HG02840 (cell line): ENCODE results near the gene FIGLA.

ENCODE experiments used
- ATAC-seq: cut with Tn5 transposase; IDR thresholded peaks from one replicate; pipeline ENCODE4 v1.9.1; 2021; ENCODE audit warnings: mild to moderate bottlenecking, moderate library complexity, moderate number of reproducible peaks; ENCODE audit not compliant: unreplicated experiment, low FRiP score

Gene FIGLA

DNA sequence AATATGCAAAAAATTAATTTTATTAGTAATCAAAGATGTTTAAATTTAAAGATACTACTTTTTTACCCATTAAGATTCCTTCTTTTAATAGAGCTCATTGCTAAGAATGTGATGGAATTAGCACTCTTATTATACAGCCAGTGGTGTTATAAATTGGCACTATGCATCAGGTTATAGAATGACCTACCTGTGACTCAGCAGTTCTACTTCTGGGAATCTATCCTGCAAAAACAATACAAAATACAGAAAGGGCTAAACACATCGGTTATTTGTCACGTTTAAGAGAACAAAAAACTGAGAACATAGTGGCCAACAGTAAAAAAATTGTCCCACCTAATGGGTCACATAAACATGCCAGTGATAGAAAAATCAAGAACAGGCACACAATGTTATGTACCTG is 13.0 kb downstream of the FIGLA start:
- no peak for ATAC-seq

- ATAC-seq, result no peak
Measured at GRCh38 chr2:70776266-70776665, 14.2 kb downstream of the FIGLA start.

DNA sequence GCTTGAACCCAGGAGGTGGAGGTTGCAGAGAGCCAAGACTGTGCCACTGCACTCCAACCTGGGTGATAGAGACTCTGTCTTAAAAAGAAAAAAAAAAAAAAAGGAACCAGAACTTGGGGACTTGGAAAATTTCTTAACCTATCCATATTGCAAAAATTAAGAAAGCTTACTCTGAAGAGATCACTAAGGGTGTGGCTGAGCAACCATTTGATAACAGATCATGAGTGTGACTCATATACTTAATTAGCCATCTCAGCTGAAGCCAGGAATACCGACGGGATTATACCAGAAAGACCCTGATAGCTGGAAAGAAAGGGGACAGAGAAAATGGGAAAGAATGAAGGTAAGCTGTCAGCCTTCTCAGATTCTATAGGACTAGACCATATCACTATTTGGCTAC is 15.3 kb downstream of the FIGLA start:
- ATAC-seq, result no peak

DNA sequence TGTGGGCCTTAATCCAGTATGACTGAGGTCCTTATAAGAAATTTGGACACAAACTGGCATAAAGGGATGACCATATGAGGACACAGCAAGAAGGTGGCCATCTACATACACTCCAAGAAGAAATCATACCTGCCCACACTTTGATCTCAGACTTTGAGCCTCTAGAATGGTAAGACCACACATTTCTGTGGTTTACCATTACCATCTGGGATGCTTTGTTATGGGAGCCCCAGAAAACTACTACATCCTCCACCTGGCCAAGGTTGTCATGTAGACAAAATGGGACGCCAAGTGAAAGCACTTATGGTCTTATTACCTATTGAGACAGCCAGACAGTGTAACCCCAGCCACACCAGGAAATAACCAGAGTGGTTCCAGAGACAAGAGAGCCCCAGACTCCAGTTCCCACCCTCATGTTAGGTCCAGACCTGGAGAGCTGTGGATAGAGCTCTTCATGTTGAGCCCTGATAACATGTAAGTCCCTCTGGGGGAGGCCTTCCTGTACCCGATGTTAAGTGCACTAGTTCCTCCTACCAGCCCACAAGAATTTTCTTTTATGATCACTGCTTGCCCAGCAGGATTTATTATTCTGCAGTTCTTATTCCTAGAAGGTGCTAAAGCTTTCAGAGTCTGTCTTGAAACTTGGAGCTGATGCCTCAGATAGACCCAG is 17.8 kb downstream of the FIGLA start:
- ATAC-seq, result no peak

DNA sequence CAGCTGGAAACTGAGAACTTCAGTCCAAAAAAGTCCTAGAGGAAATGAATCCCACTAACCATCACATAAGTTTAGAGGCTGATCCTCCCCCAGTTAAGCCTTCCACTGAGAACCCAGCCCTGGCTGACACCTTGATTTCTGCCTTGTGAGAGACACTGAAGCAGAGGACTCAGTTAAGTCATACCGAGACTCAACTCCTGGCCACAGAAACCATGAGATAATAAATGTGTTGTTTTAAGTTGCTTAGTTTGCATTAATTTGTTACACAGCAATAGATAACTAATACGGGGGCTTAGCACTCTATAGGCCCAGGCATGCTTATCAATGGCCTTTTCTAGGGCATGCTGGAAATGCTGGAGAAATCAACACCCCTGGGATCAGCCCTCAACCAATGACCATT is 19.0 kb downstream of the FIGLA start:
- no peak for ATAC-seq

GRCh38 chr2:70769450-70769849 is 21.0 kb downstream of the FIGLA start:
- ATAC-seq, result no peak

GRCh38 chr2:70768590-70769085 is 21.8 kb downstream of the FIGLA start:
- no peak for ATAC-seq

DNA sequence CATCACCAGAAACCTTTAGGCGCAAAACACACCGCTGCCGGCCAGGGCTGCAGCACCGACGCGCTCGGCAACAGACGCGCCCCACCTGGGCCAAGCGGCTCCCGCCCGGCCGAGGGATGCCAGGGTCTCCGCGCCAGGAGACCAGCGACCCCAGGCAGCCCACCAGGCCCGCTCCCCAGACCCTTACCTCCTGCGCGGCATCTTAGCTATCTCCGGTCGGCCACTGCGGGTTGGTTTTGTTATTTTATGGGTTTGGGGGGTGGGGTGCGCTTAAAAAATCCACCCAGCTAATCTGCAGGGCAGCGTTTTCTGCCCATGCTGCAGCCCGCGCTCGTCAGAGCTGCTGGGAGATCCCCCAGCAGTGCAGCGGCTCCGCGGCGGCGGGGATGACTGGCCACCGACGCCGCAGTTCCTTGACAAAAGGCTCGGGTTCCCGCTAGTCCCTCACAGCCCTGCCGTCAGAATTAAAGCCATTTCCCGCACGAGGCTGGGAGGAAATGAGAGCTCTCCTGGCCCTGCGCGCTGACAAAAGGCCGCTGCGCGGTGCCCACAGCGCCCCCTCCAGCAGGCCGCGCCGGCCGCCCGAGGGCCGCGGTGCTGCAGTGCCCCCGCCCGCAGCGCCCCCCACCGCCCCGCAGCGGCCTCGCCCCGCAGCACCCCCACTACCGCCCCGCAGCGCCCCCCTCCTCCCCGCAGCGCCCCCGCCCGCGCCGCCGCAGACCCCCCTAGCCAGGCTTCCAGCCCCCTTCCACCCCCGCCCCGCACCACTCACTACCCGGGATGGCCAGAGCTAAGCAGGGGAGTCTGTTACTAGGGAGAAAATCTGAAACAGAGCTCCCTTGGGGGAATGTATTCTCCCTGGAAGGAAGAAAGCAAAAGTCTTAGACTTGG is 22.5 kb downstream of the FIGLA start, which contains the start of gene ADD2:
Gene ADD2 (minus strand): TSS at position 502 of the 891 bp plus-strand sequence. CDS start 61,792 bp downstream, outside the sequence.
- ATAC-seq, result no peak

DNA sequence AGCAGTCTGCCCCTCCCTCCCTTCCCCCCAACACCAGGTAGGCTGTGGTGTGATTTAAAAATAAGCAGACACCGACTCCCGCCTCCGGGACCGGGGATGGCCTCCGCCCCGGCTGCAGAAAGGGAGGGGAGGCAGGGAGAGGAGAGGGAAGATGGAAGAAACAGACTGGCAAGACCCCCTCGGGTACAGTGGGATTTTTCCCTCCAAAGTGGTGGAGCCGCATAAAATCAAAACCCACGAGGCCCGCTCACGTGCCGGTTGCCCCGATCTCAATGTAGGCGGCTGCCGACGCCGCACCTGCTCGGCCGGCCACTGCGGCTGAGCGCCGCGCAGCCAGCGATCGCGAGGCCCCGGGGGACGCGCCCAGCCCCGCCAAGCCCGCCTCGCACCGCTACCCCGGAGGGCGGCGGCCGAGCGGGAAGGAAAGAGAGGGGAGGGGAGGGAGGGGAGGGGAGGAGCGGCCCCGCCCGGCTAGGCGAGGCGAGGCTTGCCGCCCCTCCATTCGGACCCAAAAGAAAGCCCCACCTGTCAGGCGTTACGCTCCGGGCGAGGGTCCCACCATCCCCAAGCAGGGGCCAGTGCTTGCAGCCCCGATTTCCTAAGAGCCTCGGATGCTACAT is 23.3 kb downstream of the FIGLA start:
- ATAC-seq, result no peak

- no peak for ATAC-seq
Measured at GRCh38 chr2:70766357-70767078, 23.9 kb downstream of the FIGLA start.

GRCh38 chr2:70765507-70765906 is 24.9 kb downstream of the FIGLA start:
- no peak for ATAC-seq

GRCh38 chr2:70759446-70759845 is 31.0 kb downstream of the FIGLA start:
- ATAC-seq, result no peak

- ATAC-seq, result no peak
Measured at GRCh38 chr2:70757966-70758365, 32.5 kb downstream of the FIGLA start.

DNA sequence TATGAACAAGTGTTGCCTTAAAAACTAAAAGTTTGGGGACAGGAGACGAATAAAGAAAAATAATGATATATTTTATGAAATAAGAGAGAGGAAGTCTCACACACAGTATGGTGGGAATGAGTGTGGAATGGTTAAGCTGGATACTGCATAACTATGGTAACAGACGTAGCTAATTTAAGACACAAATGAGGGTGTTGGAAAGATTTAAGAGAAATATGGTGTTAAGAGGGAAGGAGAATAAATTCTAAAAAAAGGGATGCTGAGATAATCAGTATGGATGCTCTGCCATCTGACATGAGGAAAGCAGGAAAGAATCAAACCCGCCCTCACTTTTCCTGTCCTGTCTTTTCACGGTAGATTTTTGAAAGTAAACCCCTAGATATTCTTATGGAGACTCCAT is 33.1 kb downstream of the FIGLA start:
- ATAC-seq, result no peak

- ATAC-seq, result no peak
Measured at GRCh38 chr2:70756128-70756527, 34.3 kb downstream of the FIGLA start.

DNA sequence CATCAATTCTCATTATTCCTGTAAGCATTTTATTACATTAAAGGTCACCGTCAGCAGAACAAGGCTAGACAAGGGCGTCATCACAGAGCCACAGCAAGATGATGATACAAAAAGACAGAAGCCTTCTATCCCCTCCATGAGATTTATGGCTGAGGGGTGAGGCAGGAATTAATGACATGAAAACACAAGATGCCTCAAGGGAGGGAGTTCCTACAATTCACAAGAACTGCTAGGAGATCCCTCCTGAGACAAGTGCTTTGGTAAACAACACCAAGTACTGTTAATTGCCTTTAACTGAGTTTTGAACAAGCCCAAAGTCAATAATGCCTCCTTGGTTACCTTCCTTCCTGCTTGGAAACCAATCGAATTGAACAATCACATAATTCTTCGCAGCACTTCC is 36.5 kb downstream of the FIGLA start:
- ATAC-seq, result no peak

DNA sequence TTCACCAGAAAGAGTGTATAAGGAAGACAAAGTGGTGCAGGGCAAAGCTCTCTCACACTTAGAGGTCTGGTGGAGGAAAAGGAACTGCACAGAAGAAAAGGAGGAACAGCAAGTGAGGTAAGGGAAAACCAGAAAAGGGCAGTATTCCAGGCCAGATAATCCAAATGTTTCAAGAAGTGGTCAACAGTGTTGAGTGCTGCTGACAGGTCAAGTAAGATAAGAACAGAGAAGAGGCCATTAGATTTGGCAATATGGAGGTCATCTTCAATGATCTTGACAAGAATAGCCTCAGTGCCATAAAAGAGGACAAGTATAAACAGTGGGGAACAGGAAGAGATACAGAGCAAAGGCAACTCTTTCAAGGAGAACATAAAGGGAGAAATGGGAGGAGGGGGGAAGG is 37.4 kb downstream of the FIGLA start:
- no peak for ATAC-seq

DNA sequence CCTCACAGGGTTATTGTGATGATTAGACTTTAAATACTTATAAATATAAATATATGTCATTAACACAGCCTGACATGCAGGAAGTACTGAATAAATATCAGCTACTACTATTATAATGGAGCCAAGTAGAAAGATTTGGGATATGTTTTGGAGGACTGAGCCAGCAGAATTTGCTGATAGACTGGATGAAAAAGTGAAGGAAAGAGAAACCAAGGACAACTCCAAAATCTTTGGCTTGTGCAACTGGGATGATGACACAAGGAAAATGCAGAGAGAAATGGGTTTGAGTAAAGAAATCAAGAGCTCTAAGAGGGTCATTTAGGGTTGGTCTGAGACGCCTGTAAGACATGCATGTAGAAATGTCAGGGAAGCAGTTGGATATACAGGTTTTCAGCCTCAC is 38.0 kb downstream of the FIGLA start:
- no peak for ATAC-seq

- no peak for ATAC-seq
Measured at GRCh38 chr2:70751881-70752280, 38.6 kb downstream of the FIGLA start.

- ATAC-seq, result no peak
Measured at GRCh38 chr2:70750320-70750719, 40.1 kb downstream of the FIGLA start.
